GM21381 (cell line): ENCODE results near the gene INTS15.

Source experiments
- ATAC-seq: cut with Tn5 transposase; IDR thresholded peaks from one replicate; pipeline ENCODE4 v1.9.1; 2021; ENCODE audit warnings: mild to moderate bottlenecking, moderate library complexity; ENCODE audit not compliant: unreplicated experiment

Gene INTS15

GRCh38 chr7:6642239-6642839 lies 52.5 kb downstream of the INTS15 start:
- no peak for ATAC-seq

GRCh38 chr7:6642861-6643640 lies 53.2 kb downstream of the INTS15 start:
- ATAC-seq: no peak

- ATAC-seq: no peak
Measured at GRCh38 chr7:6643915-6644625, 54.2 kb downstream of the INTS15 start.

- no peak for ATAC-seq
Measured at GRCh38 chr7:6644728-6645127, 54.9 kb downstream of the INTS15 start.

- ATAC-seq: no peak
Measured at GRCh38 chr7:6646465-6646864, 56.6 kb downstream of the INTS15 start.

- no peak for ATAC-seq
Measured at GRCh38 chr7:6647080-6647479, 57.3 kb downstream of the INTS15 start.

GRCh38 chr7:6647541-6647940 lies 57.7 kb downstream of the INTS15 start:
- no peak for ATAC-seq

GRCh38 chr7:6648066-6648814 lies 58.4 kb downstream of the INTS15 start:
- ATAC-seq: no peak

- no peak for ATAC-seq
Measured at GRCh38 chr7:6648815-6649104, 58.9 kb downstream of the INTS15 start.

- ATAC-seq: no peak
Measured at GRCh38 chr7:6649241-6649961, 59.6 kb downstream of the INTS15 start.

GRCh38 chr7:6650086-6650485 lies 60.3 kb downstream of the INTS15 start:
- no peak for ATAC-seq

- ATAC-seq: no peak
Measured at GRCh38 chr7:6650521-6651011, 60.7 kb downstream of the INTS15 start.

GRCh38 chr7:6651851-6652445 lies 62.1 kb downstream of the INTS15 start:
- no peak for ATAC-seq

- ATAC-seq: no peak
Measured at GRCh38 chr7:6652446-6653011, 62.7 kb downstream of the INTS15 start.

GRCh38 chr7:6653071-6654003 lies 63.5 kb downstream of the INTS15 start:
- ATAC-seq: no peak

- no peak for ATAC-seq
Measured at GRCh38 chr7:6654113-6654841, 64.5 kb downstream of the INTS15 start.

- no peak for ATAC-seq
Measured at GRCh38 chr7:6654842-6655610, 65.2 kb downstream of the INTS15 start.
